Smooth muscle cell (in vitro differentiated cells): ENCODE data around the gene COPS3. TPM values are rescaled to one million over a fixed set of nuclear protein-coding genes. Genes with fewer than 3 reads are reported as not detected.

Source experiments
- DNase-seq: peaks from one replicate; lab custom pipeline; 2025; ENCODE audit not compliant: unreplicated experiment; lab: John Stamatoyannopoulos, UW
- H2AFZ ChIP-seq: fragments of 200-600 bp; sonication (generic); 2 replicates; pipeline ENCODE4 v1.6.0; 2016; ENCODE audit warnings: antibody characterized with exemption, low read depth, mild to moderate bottlenecking
- H3F3A ChIP-seq: fragments of 200-600 bp; sonication (generic); 2 replicates; pipeline ENCODE4 v1.6.0; 2017; ENCODE audit warnings: antibody characterized with exemption, low read depth
- H3K27ac ChIP-seq: fragments of 200-600 bp; sonication (generic); 2 replicates; pipeline ENCODE4 v1.5.1; 2016; ENCODE audit warnings: low read depth, mild to moderate bottlenecking
- H3K27me3 ChIP-seq: fragments of 200-600 bp; sonication (generic); 2 replicates; pipeline ENCODE4 v1.6.1; 2016; ENCODE audit warnings: low read depth, mild to moderate bottlenecking
- H3K36me3 ChIP-seq: fragments of 200-600 bp; sonication (generic); 2 replicates; pipeline ENCODE4 v1.5.1; 2016; ENCODE audit warnings: low read depth
- H3K4me1 ChIP-seq: fragments of 200-600 bp; sonication (generic); 2 replicates; pipeline ENCODE4 v1.5.1; 2016; ENCODE audit warnings: low read depth
- H3K4me2 ChIP-seq: fragments of 200-600 bp; sonication (generic); 2 replicates; pipeline ENCODE4 v1.6.0; 2016; ENCODE audit warnings: mild to moderate bottlenecking
- H3K4me3 ChIP-seq: fragments of 200-600 bp; sonication (generic); 2 replicates; pipeline ENCODE4 v1.5.1; 2016; ENCODE audit warnings: mild to moderate bottlenecking
- H3K79me2 ChIP-seq: fragments of 200-600 bp; sonication (generic); 2 replicates; pipeline ENCODE4 v1.6.0; 2016; ENCODE audit warnings: low read depth, mild to moderate bottlenecking
- H3K9ac ChIP-seq: fragments of 200-600 bp; sonication (generic); 2 replicates; pipeline ENCODE4 v1.6.0; 2016; ENCODE audit warnings: low read depth
- H3K9me3 ChIP-seq: fragments of 200-600 bp; sonication (generic); replicated peaks from 2 replicates; pipeline ENCODE4 v1.5.1; 2016; ENCODE audit warnings: low read depth
- H4K20me1 ChIP-seq: fragments of 200-600 bp; sonication (generic); 2 replicates; pipeline ENCODE4 v1.6.0; 2016; ENCODE audit warnings: low read depth
- WGBS: methylation state at CpG from one replicate; pipeline ENCODE4 v1.1.7; 2016; ENCODE audit warnings: low lambda C conversion rate; 5-methylcytosine and 5-hydroxymethylcytosine counted together
- polyA plus RNA-seq: library from polyadenylated mRNA; unstranded; fragments of >200 nt; fragmentation: Nextera tagmentation; extraction: Ambion mirVana; gene quantifications from 2 replicates; pipeline ENCODE4 v1.2.1, GENCODE V29; 2016
- total RNA-seq: library from RNA; depleted of rRNA; stranded (reverse); fragments of >200 nt; gene quantifications from 2 replicates; pipeline ENCODE4 v1.2.3, GENCODE V29; 2014
- TF ChIP-seq, protein P1 (sequence below): fragments of 200-600 bp; sonication (generic); IDR thresholded peaks from 2 replicates; pipeline ENCODE4 v1.5.1; 2017; ENCODE audit warnings: borderline replicate concordance, mild to moderate bottlenecking, antibody characterized with exemption; ENCODE audit not compliant: insufficient read depth, poor library complexity, severe bottlenecking

COPS3 gene
- total and polyA plus RNA-seq, 2 experiments from 2014 or later: 68.3 to 77.0 TPM

DNA sequence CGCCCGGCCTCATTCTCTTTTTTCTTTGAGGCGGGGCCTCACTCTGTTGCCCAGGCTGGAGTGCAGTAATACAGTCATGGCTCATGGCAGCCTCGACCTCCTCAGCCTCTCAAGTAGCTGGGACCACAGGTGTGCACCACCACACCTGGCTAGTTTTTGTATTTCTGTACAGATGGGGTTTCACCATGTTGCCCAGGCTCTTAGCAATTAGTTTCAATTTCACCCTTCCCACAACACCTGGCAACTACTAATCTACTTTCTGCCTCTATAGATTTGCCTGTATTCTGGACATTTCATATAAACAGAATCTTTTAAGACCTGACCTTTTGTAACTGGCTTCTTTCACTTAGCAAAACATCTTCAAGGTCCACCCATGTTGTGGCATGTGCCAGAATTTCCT, 14.1 kb upstream of the COPS3 start:
- Histone ChIP-seq H3K79me2 (no peaks in the 10 kb centered on the region), H3K9me3 (no peaks in the 10 kb centered on the region), H3K9ac (no peak overlapping the region), H3K27me3 (no peaks in the 10 kb centered on the region), H3F3A (no peaks in the 10 kb centered on the region), H4K20me1 (no peaks in the 10 kb centered on the region), H3K36me3 (no peaks in the 10 kb centered on the region), H3K4me3 (no peak overlapping the region), H3K4me1 (no peaks in the 10 kb centered on the region), H3K27ac (no peak overlapping the region), H2AFZ (no peak overlapping the region), H3K4me2 (no peak overlapping the region)
- TF ChIP-seq, protein P1, sequence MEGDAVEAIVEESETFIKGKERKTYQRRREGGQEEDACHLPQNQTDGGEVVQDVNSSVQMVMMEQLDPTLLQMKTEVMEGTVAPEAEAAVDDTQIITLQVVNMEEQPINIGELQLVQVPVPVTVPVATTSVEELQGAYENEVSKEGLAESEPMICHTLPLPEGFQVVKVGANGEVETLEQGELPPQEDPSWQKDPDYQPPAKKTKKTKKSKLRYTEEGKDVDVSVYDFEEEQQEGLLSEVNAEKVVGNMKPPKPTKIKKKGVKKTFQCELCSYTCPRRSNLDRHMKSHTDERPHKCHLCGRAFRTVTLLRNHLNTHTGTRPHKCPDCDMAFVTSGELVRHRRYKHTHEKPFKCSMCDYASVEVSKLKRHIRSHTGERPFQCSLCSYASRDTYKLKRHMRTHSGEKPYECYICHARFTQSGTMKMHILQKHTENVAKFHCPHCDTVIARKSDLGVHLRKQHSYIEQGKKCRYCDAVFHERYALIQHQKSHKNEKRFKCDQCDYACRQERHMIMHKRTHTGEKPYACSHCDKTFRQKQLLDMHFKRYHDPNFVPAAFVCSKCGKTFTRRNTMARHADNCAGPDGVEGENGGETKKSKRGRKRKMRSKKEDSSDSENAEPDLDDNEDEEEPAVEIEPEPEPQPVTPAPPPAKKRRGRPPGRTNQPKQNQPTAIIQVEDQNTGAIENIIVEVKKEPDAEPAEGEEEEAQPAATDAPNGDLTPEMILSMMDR: no peak
- no peak for DNase-seq
- WGBS: 96% methylated on average over 4 of the region's 4 CpGs

DNA sequence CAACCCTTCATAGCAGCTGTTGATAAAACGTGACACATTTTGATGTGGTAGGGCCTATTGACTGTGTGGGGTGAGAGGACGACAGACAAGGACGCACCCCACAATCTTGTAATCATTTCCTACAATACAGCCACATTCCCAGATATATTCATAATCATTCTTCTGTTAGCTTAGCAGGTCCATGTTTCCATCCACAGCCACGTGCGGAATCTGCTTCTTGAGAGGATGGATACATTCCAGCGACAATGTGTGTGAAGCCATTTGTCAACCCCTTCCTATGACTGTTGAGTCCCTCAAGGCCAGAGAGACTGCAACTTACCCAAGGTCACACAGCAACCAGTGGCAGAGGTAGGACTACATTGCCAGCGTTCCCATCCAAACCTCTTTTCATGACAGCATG, 8.7 kb upstream of the COPS3 start:
- Histone ChIP-seq H3K27me3 (no peaks in the 10 kb centered on the region), H4K20me1 (no peaks in the 10 kb centered on the region), H3K9me3 (no peaks in the 10 kb centered on the region), H3K27ac (no peak overlapping the region), H3K4me3 (no peak overlapping the region), H3K4me1 (no peaks in the 10 kb centered on the region), H2AFZ (no peak overlapping the region), H3K9ac (no peak overlapping the region), H3K36me3 (no peaks in the 10 kb centered on the region), H3F3A (no peaks in the 10 kb centered on the region), H3K79me2 (no peaks in the 10 kb centered on the region), H3K4me2 (no peak overlapping the region)
- 88% methylated on average over 7 of the region's 7 CpGs for WGBS
- TF ChIP-seq, protein P1: no peak
- DNase-seq: no peak

DNA sequence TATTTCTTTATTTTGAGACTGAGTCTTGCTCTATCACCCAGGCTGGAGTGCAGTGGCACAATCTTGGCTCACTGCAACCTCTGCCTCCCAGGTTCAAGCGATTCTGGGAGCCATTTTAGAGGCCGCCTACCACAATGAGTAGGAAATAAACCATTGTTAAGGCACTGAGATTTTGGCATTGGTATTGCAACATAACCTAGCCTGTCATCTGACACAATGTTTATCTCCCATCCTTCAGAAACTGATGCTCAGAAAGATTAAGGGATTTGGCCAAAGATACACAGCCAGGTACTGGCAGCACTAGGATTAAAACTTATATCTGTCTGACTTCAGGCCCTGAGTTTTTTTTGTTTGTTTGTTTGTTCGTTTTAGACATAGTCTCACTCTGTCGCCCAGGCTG, 8.0 kb upstream of the COPS3 start:
- no peaks in the 10 kb centered on the region for H3F3A ChIP-seq
- H3K4me3 ChIP-seq: no peak overlapping the region
- no peak overlapping the region for H3K4me2 ChIP-seq
- TF ChIP-seq, protein P1: no peak
- no peaks in the 10 kb centered on the region for H3K27me3 ChIP-seq
- H4K20me1 ChIP-seq: no peaks in the 10 kb centered on the region
- no peaks in the 10 kb centered on the region for H3K4me1 ChIP-seq
- H3K36me3 ChIP-seq: no peaks in the 10 kb centered on the region
- no peak for DNase-seq
- no peaks in the 10 kb centered on the region for H3K79me2 ChIP-seq
- no peak overlapping the region for H3K27ac ChIP-seq
- H3K9me3 ChIP-seq: no peaks in the 10 kb centered on the region
- WGBS: 92% methylated on average over 4 of the region's 4 CpGs
- no peak overlapping the region for H3K9ac ChIP-seq
- H2AFZ ChIP-seq: no peak overlapping the region

DNA sequence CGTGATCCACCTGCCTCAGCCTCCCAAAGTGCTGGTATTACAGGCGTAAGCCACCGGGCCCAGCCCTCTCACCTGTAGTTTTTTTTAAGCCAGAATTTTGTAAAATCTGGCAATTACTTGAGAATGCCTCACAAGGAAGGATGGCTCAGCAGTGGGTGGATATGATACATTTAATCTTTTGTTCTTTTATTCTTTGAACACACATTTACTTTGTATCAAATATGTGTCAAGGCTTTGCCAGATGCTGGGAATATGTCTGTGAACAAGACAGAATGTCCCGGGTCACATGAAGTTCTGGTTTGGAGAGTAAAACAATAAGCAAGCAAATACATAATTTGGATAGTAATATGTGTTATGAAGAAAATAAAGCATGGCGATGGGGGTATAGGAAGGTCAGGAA, 4.9 kb upstream of the COPS3 start:
- H3K27ac ChIP-seq: no peak overlapping the region
- no peaks in the 10 kb centered on the region for H3F3A ChIP-seq
- H2AFZ ChIP-seq: no peak overlapping the region
- no peaks in the 10 kb centered on the region for H3K79me2 ChIP-seq
- TF ChIP-seq, protein P1: no peak
- no peak for DNase-seq
- no peak overlapping the region for H3K4me2 ChIP-seq
- H3K4me1 ChIP-seq: peaks cover 6% of the 10 kb centered on the region
- H3K4me3 ChIP-seq: no peak overlapping the region
- H3K9ac ChIP-seq: no peak overlapping the region
- H3K36me3 ChIP-seq: no peaks in the 10 kb centered on the region
- no peaks in the 10 kb centered on the region for H4K20me1 ChIP-seq
- no peaks in the 10 kb centered on the region for H3K27me3 ChIP-seq
- no peaks in the 10 kb centered on the region for H3K9me3 ChIP-seq
- 93% methylated on average over 5 of the region's 5 CpGs for WGBS
